Osteocyte (in vitro differentiated cells): ENCODE measurements around the gene PNCK. TPM values are rescaled to one million over a fixed set of nuclear protein-coding genes. Genes with fewer than 3 reads are reported as not detected.

Experiments used
- DNase-seq: peaks from one replicate; pipeline ENCODE4 v3.0.0; 2021; ENCODE audit warnings: mixed read lengths; ENCODE audit not compliant: unreplicated experiment; ENCODE audit errors: extremely low spot score
- H3K27ac Mint-ChIP-seq: one replicate; pipeline ENCODE4 v1.8.0; 2021; ENCODE audit warnings: mild to moderate bottlenecking, mixed read lengths; ENCODE audit not compliant: unreplicated experiment
- H3K27me3 Mint-ChIP-seq: one replicate; pipeline ENCODE4 v1.8.0; 2021; ENCODE audit warnings: mixed read lengths; ENCODE audit not compliant: unreplicated experiment
- H3K36me3 Mint-ChIP-seq: one replicate; pipeline ENCODE4 v1.8.0; 2021; ENCODE audit warnings: mixed read lengths; ENCODE audit not compliant: unreplicated experiment
- H3K4me1 Mint-ChIP-seq: one replicate; pipeline ENCODE4 v1.8.0; 2021; ENCODE audit warnings: mixed read lengths; ENCODE audit not compliant: unreplicated experiment
- H3K4me3 Mint-ChIP-seq: one replicate; pipeline ENCODE4 v1.8.0; 2021; ENCODE audit warnings: mild to moderate bottlenecking, moderate library complexity, mixed read lengths; ENCODE audit not compliant: unreplicated experiment
- H3K9me3 Mint-ChIP-seq: one replicate; pipeline ENCODE4 v1.8.0; 2021; ENCODE audit warnings: mixed read lengths; ENCODE audit not compliant: unreplicated experiment
- total RNA-seq: library from RNA; stranded (reverse); gene quantifications from 2 replicates; pipeline ENCODE4 v1.2.1, GENCODE V29; 2021
- TF ChIP-seq, protein P1 (sequence below): fragments of 200-600 bp; sonication (generic); IDR thresholded peaks from 2 replicates; pipeline ENCODE4 v1.5.0; 2021; ENCODE audit warnings: antibody characterized with exemption, mild to moderate bottlenecking, moderate library complexity

Gene PNCK
- total RNA-seq, 1 donor from 2014 or later: 3.6 TPM

DNA sequence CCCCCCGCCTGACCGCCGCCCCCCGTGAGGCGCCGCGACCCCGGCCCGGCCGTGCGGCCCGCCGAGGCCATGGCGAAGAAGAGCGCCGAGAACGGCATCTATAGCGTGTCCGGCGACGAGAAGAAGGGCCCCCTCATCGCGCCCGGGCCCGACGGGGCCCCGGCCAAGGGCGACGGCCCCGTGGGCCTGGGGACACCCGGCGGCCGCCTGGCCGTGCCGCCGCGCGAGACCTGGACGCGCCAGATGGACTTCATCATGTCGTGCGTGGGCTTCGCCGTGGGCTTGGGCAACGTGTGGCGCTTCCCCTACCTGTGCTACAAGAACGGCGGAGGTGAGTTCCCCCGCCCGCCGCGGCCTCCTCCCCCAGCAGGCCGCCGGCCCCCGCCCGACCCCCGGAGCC is 14.9 kb upstream of the PNCK start:
- H3K27me3 Mint-ChIP-seq: no peaks in the 10 kb centered on the region
- H3K4me3 Mint-ChIP-seq: no peak overlapping the region
- TF ChIP-seq, protein P1, sequence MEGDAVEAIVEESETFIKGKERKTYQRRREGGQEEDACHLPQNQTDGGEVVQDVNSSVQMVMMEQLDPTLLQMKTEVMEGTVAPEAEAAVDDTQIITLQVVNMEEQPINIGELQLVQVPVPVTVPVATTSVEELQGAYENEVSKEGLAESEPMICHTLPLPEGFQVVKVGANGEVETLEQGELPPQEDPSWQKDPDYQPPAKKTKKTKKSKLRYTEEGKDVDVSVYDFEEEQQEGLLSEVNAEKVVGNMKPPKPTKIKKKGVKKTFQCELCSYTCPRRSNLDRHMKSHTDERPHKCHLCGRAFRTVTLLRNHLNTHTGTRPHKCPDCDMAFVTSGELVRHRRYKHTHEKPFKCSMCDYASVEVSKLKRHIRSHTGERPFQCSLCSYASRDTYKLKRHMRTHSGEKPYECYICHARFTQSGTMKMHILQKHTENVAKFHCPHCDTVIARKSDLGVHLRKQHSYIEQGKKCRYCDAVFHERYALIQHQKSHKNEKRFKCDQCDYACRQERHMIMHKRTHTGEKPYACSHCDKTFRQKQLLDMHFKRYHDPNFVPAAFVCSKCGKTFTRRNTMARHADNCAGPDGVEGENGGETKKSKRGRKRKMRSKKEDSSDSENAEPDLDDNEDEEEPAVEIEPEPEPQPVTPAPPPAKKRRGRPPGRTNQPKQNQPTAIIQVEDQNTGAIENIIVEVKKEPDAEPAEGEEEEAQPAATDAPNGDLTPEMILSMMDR: no peak
- no peaks in the 10 kb centered on the region for H3K9me3 Mint-ChIP-seq
- no peaks in the 10 kb centered on the region for H3K36me3 Mint-ChIP-seq
- no peak for DNase-seq
- peaks cover 12% of the 10 kb centered on the region for H3K4me1 Mint-ChIP-seq
- no peak overlapping the region for H3K27ac Mint-ChIP-seq

DNA sequence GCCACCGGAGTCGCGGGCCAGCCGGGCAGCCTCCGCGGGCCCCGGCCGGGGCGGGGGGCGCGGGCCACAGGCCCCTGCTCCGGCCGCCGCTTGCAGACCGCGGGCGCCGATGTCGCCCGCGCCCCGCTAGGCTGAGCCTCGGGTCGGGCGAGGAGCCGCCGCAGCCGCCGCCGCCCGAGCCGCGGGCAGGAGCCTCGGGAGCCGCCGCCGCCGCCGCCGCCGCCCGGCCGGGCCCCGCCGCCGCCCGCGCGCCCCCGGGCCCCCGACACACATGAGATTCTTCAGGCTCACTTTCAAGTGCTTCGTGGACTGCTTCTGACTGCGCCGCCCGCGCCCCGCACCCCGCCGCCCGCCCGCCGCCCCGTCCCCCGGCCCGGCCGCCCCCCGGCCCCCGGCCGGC is 14.5 kb upstream of the PNCK start:
- H3K9me3 Mint-ChIP-seq: no peaks in the 10 kb centered on the region
- no peak for DNase-seq
- H3K36me3 Mint-ChIP-seq: no peaks in the 10 kb centered on the region
- peaks cover 12% of the 10 kb centered on the region for H3K4me1 Mint-ChIP-seq
- TF ChIP-seq, protein P1: no peak
- H3K4me3 Mint-ChIP-seq: no peak overlapping the region
- no peaks in the 10 kb centered on the region for H3K27me3 Mint-ChIP-seq
- no peak overlapping the region for H3K27ac Mint-ChIP-seq

DNA sequence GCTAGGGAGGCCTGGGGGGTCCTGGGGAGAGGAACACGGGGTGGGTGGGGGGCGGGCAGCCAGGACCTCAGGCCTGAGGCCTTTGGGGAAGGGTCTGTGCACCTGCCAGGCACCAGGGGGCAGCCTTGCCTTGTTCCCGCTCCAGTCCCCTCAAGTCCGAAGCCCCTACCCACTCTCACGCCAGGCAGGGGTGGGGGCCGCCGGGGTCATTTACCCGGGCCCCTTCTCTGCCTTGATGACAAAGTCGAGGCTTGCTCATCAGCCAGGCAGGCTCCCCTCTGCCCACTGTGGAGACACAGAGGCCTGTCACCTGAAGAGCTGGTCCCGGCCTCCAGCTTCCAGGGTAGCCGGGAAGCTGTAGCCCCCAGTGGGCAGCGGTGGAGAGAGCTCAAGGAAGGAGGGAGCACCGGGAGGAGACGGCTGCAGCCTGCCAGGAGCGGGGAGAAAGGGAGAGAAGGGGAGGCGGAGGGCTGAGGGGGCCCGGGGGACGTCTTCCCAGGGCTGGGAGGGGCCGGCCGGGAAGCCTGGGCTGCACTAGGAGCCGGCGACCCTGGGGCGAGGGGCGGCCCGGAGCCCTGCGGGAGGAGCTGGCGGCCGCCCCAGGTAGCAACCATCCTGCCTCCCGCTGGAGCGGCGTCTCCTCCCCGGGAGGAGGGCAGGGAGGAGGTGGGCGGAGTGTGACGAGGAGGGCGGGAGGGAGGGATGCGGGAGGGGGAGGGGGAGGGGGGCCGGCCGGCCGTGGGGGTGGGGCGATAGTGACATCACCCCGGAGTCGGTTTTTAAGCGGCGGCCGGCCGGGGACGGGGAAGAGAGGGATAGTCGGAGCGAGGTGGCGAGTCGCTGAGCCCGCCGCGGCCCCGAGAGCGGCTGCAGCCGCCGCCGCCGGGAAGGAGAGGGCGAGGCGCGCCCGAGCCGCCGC is 13.8 kb upstream of the PNCK start, which contains the start of gene SLC6A8:
Gene SLC6A8, plus strand, starts transcription at position 806 of the 919 bp plus-strand sequence. CDS start 649 bp downstream, outside the sequence.
- Mint-ChIP-seq H3K36me3 (no peaks in the 10 kb centered on the region), H3K4me1 (peaks cover 12% of the 10 kb centered on the region), H3K9me3 (no peaks in the 10 kb centered on the region), H3K27ac (peak within 1 kb of the TSS; percentile 23), H3K4me3 (peak within 1 kb of the TSS; percentile 70), H3K27me3 (no peaks in the 10 kb centered on the region)
- TF ChIP-seq, protein P1: peak; percentile 55
- DNase-seq: no peak

DNA sequence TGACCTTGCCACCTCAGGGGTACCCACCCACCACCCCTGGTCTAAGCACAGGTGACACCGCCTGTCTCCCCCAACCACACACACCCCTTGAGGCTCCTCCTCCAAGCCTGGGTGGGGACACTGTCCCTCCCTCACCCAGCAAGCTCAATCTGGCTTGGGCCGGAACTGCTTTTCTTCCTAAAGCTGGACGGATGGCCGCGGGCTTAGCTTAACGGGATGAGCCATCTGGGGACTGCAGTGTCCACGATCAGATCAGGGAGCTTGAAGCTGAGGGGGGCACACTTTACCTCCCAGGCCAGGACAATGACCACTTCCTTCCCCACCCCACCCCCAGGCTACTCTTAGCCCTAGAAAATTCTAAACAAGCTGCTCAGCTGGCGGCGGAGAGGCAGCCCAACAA is 13.1 kb upstream of the PNCK start:
- no peaks in the 10 kb centered on the region for H3K36me3 Mint-ChIP-seq
- no peaks in the 10 kb centered on the region for H3K9me3 Mint-ChIP-seq
- TF ChIP-seq, protein P1: no peak
- peak overlapping the region; percentile 26 for H3K4me3 Mint-ChIP-seq
- no peaks in the 10 kb centered on the region for H3K27me3 Mint-ChIP-seq
- no peak for DNase-seq
- H3K4me1 Mint-ChIP-seq: peaks cover 12% of the 10 kb centered on the region
- H3K27ac Mint-ChIP-seq: no peak overlapping the region
